K562 (cell line): ENCODE data around the gene GSS. TPM values are rescaled to one million over a fixed set of nuclear protein-coding genes. Genes with fewer than 3 reads are reported as not detected.

ENCODE experiments used
- ATAC-seq: fragments of 200-7000 bp; cut with Tn5 transposase; 3 replicates; pipeline ENCODE4 v1.9.1; 2020; ENCODE audit warnings: moderate library complexity
- BruUV-seq: library from RNA; stranded (reverse); fragments of 400-500 nt; replicated peaks from 2 replicates; lab custom pipeline; 2021; lab: Mats Ljungman, UMichigan
- CTCF ChIA-PET: fragments of 300-600 bp; formaldehyde crosslinking; extraction: SDS; loops from one replicate; lab custom pipeline; 2021; ENCODE audit warnings: low intra/inter-chr PET ratio; lab: Yijun Ruan, JAX
- POLR2A ChIA-PET: fragments of 300-600, 350-650 bp; sonication (Branson Sonifier 250); formaldehyde crosslinking; extraction: SDS; loops from one replicate; lab custom pipeline; 2021; ENCODE audit warnings: antibody characterized with exemption, inconsistent platforms; lab: Yijun Ruan, JAX
- DNase-seq, 4 experiments: peaks; one replicate each; pipeline versions ENCODE4 v3.0.0 to v3.0.0-alpha.2; 2011 to 2018; ENCODE audit warnings: low spot score in 3 of 4, mixed read lengths in 3 of 4; ENCODE audit errors: extremely low read depth in 1 of 4
- FAIRE-seq: peaks from 2 replicates; lab custom pipeline; 2011; peaks lifted over from hg19 to GRCh38; lab: Jason Lieb, UNC
- H2AFZ ChIP-seq: 2 replicates; pipeline ENCODE4 v1.6.0; 2011; ENCODE audit warnings: low read depth, low read length, control low read depth, inconsistent platforms
- H3K27ac ChIP-seq: fragments of 200-600 bp; 3 replicates; pipeline ENCODE4 v1.8.0; 2011; ENCODE audit warnings: low read depth, mild to moderate bottlenecking, control low read depth, inconsistent platforms, low read length, moderate library complexity, mixed read lengths; ENCODE audit errors: extremely low read depth
- H3K27me3 ChIP-seq, 2 experiments: fragments of 300-600 bp in 1 of 2; 2 replicates in 1 of 2; 3 replicates in 1 of 2; pipeline versions ENCODE4 v1.6.0 to v1.8.0; 2011; ENCODE audit warnings: inconsistent platforms in 2 of 2, low read length in 2 of 2, mild to moderate bottlenecking in 1 of 2, mixed read lengths in 1 of 2, moderate library complexity in 1 of 2; ENCODE audit not compliant: control insufficient read depth in 2 of 2, insufficient read depth in 2 of 2
- H3K36me3 ChIP-seq: fragments of 300-600 bp; 3 replicates; pipeline ENCODE4 v1.8.0; 2011; ENCODE audit warnings: mild to moderate bottlenecking, low read length, inconsistent platforms; ENCODE audit not compliant: control insufficient read depth, insufficient read depth
- H3K4me1 ChIP-seq, 2 experiments: fragments of 200-600 bp in 1 of 2; replicated peaks in 1 of 2; 2 replicates in 1 of 2; 3 replicates in 1 of 2; pipeline versions ENCODE4 v1.5.1 to v1.8.0; 2011; ENCODE audit warnings: inconsistent platforms in 2 of 2, low read length in 2 of 2, mild to moderate bottlenecking in 1 of 2, mixed read lengths in 1 of 2, moderate library complexity in 1 of 2; ENCODE audit not compliant: control insufficient read depth in 2 of 2, insufficient read depth in 2 of 2
- H3K4me2 ChIP-seq: 2 replicates; pipeline ENCODE4 v1.6.1; 2011; ENCODE audit warnings: low read length, control low read depth, inconsistent platforms, mixed read lengths; ENCODE audit not compliant: insufficient read depth
- H3K4me3 ChIP-seq: fragments of 200-600 bp; sonication (generic), shearing (Covaris generic); 2 replicates; pipeline ENCODE4 v1.5.1; 2016; ENCODE audit warnings: control low read depth, inconsistent platforms
- H3K79me2 ChIP-seq: fragments of 200-600 bp; 3 replicates; pipeline ENCODE4 v1.8.0; 2011; ENCODE audit warnings: low read length, inconsistent platforms; ENCODE audit not compliant: control insufficient read depth, insufficient read depth
- H3K9ac ChIP-seq, 2 experiments: 2 replicates each; pipeline versions ENCODE4 v1.6.0 to v1.6.1; 2011; ENCODE audit warnings: low read depth in 2 of 2, low read length in 2 of 2, control low read depth in 1 of 2, inconsistent platforms in 1 of 2, mild to moderate bottlenecking in 1 of 2, mixed read lengths in 1 of 2; ENCODE audit not compliant: insufficient read depth in 1 of 2
- H3K9me1 ChIP-seq: one replicate; pipeline ENCODE4 v1.6.0; 2011; ENCODE audit warnings: inconsistent platforms, mild to moderate bottlenecking, low read length, moderate library complexity; ENCODE audit not compliant: control insufficient read depth, insufficient read depth
- H3K9me3 ChIP-seq: replicated peaks from 2 replicates; pipeline ENCODE4 v1.5.1; 2011; ENCODE audit warnings: low read depth, low read length, inconsistent platforms; ENCODE audit not compliant: control insufficient read depth, insufficient read depth
- H4K20me1 ChIP-seq: replicated peaks from 2 replicates; pipeline ENCODE4 v1.6.1; 2011; ENCODE audit warnings: low read length, inconsistent platforms, mixed read lengths; ENCODE audit not compliant: control insufficient read depth, insufficient read depth
- E2F8 ChIP-seq: fragments of 450-650 bp; IDR thresholded peaks from 2 replicates; pipeline ENCODE4 v1.7.1; 2018; ENCODE audit warnings: mild to moderate bottlenecking, low read depth; ENCODE audit not compliant: partially characterized antibody
- EP300 ChIP-seq: IDR thresholded peaks from 2 replicates; pipeline ENCODE4 v1.6.1; 2012; ENCODE audit warnings: low read length, improper control_type of control experiment
- HEY1 ChIP-seq: fragments of 250-450 bp; sonication (Bioruptor Pico); IDR thresholded peaks from 2 replicates; pipeline ENCODE4 v1.5.0; 2020; ENCODE audit warnings: mild to moderate bottlenecking, moderate library complexity, borderline replicate concordance
- HSF4 ChIP-seq: fragments of 250-450 bp; sonication (Bioruptor Pico); IDR thresholded peaks from 2 replicates; pipeline ENCODE4 v2.1.2; 2022; ENCODE audit warnings: mild to moderate bottlenecking, moderate library complexity, borderline replicate concordance
- RBM14 ChIP-seq: fragments of 200-400 bp; formaldehyde crosslinking; IDR thresholded peaks from 2 replicates; pipeline ENCODE4 v1.6.1; 2018; ENCODE audit warnings: low read depth, mild to moderate bottlenecking, low read length, moderate library complexity, borderline replicate concordance; ENCODE audit not compliant: insufficient read depth
- SMARCB1 ChIP-seq: IDR thresholded peaks from 2 replicates; pipeline ENCODE4 v1.6.1; 2011; ENCODE audit warnings: improper control_type of control experiment, low read depth; ENCODE audit not compliant: insufficient read length
- TFE3 ChIP-seq: fragments of 450-650 bp; formaldehyde crosslinking; IDR thresholded peaks from 2 replicates; pipeline ENCODE4 v1.4.0; 2020; ENCODE audit warnings: mild to moderate bottlenecking, mixed read lengths
- UBTF ChIP-seq, 2 experiments: IDR thresholded peaks; 2 replicates each; pipeline ENCODE4 v1.6.1; 2012; ENCODE audit warnings: improper control_type of control experiment in 2 of 2, low read depth in 2 of 2, low read length in 2 of 2, borderline replicate concordance in 1 of 2
- ZNF518B ChIP-seq: fragments of 250-450 bp; sonication (Bioruptor Pico); IDR thresholded peaks from 2 replicates; pipeline ENCODE4 v1.5.0; 2021; ENCODE audit warnings: mild to moderate bottlenecking, moderate library complexity
- WGBS: fragments of 100-300 bp; shearing (Covaris generic); methylation state at CpG from one replicate; pipeline ENCODE4 v1.1.6; 2016; ENCODE audit warnings: low coverage, mixed read lengths; ENCODE audit not compliant: insufficient coverage; ENCODE audit errors: missing lambda C conversion rate; 5-methylcytosine and 5-hydroxymethylcytosine counted together
- in situ Hi-C: fragments of 300-500 bp; cut with MboI; formaldehyde crosslinking; loops from 4 replicates; pipeline ENCODE4 v1.15.0; 2018; ENCODE audit warnings: inconsistent platforms, mixed read lengths
- intact Hi-C: fragments of 100-400 bp; cut with micrococcal nuclease; formaldehyde crosslinking; loops from 2 replicates; pipeline ENCODE4 v1.14.2; 2022
- polyA plus RNA-seq, 8 experiments: library from polyadenylated mRNA; depleted of rRNA in 4 of 8; stranded (reverse) in 5 of 8; unstranded in 3 of 8; fragments of >200 nt; fragmentation: Nextera tagmentation in 2 of 8; fragmentation: Illumina TruSeq in 1 of 8; extraction: Ambion mirVana in 2 of 8; extraction: Trizol in 1 of 8; gene quantifications; 2 replicates each; pipeline versions ENCODE4 v1.2.1 to v1.2.3, GENCODE V29; 2011 to 2014; ENCODE audit warnings: inconsistent platforms in 1 of 8, missing spikeins in 1 of 8
- total RNA-seq, 7 experiments: library from RNA; depleted of rRNA in 6 of 7; stranded (reverse); fragments of >200 nt in 6 of 7; fragmentation: Illumina TruSeq in 2 of 7; extraction: Trizol in 2 of 7; gene quantifications; 2 replicates each; pipeline versions ENCODE4 v1.2.1 to v1.2.3, GENCODE V29; 2011 to 2021; ENCODE audit warnings: low replicate concordance in 1 of 7

Gene GSS
- total and polyA plus RNA-seq, 9 of the 15 experiments (the other 6 are each of a cell fraction or from before 2014, with no cell fraction given), result 18.4 to 165 (median 89.4) TPM

GRCh38 chr20:34951652-34952051 is 4.0 kb downstream of the GSS start:
- BruUV-seq, result no TSS peak
- DNase-seq (no peak), ATAC-seq (no peak), FAIRE-seq (no peak)
- Histone ChIP-seq H3K9ac (peak overlapping the region in 1 of 2 experiments; percentile 10; a peak in 1 of 4 replicates), H3K4me3 (no peak overlapping the region), H3K27me3 (no peaks in the 10 kb centered on the region), H3K79me2 (peaks cover 25% of the 10 kb centered on the region), H3K9me3 (no peaks in the 10 kb centered on the region), H3K27ac (no peak overlapping the region), H3K9me1 (no peaks in the 10 kb centered on the region), H3K4me1 (peaks cover 11 to 18% of the 10 kb centered on the region in 2 experiments; a peak in 4 of 5 replicates), H3K4me2 (no peak overlapping the region), H4K20me1 (no peaks in the 10 kb centered on the region), H3K36me3 (peaks cover 56% of the 10 kb centered on the region), H2AFZ (no peak overlapping the region)
- POLR2A ChIA-PET, result interaction anchor here (1.4 to 1.8 kb wide), 2 partner anchors 15 to 76 kb away, joined by 5 to 9 read pairs; partner anchors contain the start of gene ACSS2
- WGBS, result 85% methylated on average over 8 of the region's 8 CpGs
- in situ Hi-C loops (no loop called here), intact Hi-C loops (no loop called here)
- CTCF ChIA-PET, result no interaction called here
- TF ChIP-seq HEY1 (no peak), E2F8 (no peak), TFE3 (CRISPR knock-in tag) (no peak), RBM14 (no peak), UBTF (IDR thresholded peaks at IDR 0.05; ENCODE audit: borderline replicate concordance in 1 of 2, low read depth in 2 of 2, low read length in 2 of 2) (no peak), SMARCB1 (no peak), HSF4 (no peak), EP300 (no peak), ZNF518B (no peak)
